HFF-Myc (cell line): Measurements from ENCODE around the gene RCL1.

ENCODE experiments used
- DNase-seq: peaks from one replicate; pipeline ENCODE4 v3.0.0-alpha.2; 2011; ENCODE audit warnings: low read depth; ENCODE audit errors: extremely low read depth
- H3K4me3 ChIP-seq: replicated peaks from 2 replicates; pipeline ENCODE4 v1.5.1; 2011; ENCODE audit warnings: low read depth, mild to moderate bottlenecking, control low read depth, low read length
- TF ChIP-seq, protein P1 (sequence below): IDR thresholded peaks from 2 replicates; pipeline ENCODE4 v1.5.1; 2012; ENCODE audit warnings: mild to moderate bottlenecking, low read depth, low read length, control low read depth; ENCODE audit errors: missing control alignments

The RCL1 gene

DNA sequence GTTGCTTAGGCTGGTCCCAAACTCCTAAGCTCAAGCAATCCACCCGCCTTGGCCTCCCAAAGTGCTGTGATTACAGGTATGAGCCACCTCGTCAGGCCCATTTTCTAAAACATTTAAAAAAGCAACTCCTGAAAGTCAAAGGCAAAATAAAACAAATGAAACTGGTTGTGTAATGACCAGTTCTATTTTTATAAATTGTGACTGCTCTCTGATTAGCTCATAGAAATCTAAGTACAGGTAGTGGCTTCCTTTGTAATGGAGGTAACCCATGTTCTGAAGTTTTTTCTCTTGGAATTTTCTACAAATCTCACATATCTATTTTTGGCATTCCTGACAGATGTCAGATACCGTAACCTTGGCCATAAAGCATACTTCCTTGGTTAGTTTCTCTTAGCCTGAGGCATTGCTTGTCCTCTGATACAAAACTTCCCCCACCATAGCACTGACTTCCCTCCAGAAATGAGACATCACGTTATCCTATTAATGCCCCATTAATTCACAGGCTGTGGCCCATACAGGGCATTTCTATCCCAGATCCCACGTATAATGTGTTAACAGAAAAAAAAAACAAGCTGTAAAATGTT lies 37.6 kb upstream of the RCL1 start:
- no peak for DNase-seq
- no peak overlapping the region for H3K4me3 ChIP-seq
- TF ChIP-seq, protein P1, sequence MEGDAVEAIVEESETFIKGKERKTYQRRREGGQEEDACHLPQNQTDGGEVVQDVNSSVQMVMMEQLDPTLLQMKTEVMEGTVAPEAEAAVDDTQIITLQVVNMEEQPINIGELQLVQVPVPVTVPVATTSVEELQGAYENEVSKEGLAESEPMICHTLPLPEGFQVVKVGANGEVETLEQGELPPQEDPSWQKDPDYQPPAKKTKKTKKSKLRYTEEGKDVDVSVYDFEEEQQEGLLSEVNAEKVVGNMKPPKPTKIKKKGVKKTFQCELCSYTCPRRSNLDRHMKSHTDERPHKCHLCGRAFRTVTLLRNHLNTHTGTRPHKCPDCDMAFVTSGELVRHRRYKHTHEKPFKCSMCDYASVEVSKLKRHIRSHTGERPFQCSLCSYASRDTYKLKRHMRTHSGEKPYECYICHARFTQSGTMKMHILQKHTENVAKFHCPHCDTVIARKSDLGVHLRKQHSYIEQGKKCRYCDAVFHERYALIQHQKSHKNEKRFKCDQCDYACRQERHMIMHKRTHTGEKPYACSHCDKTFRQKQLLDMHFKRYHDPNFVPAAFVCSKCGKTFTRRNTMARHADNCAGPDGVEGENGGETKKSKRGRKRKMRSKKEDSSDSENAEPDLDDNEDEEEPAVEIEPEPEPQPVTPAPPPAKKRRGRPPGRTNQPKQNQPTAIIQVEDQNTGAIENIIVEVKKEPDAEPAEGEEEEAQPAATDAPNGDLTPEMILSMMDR: no peak

DNA sequence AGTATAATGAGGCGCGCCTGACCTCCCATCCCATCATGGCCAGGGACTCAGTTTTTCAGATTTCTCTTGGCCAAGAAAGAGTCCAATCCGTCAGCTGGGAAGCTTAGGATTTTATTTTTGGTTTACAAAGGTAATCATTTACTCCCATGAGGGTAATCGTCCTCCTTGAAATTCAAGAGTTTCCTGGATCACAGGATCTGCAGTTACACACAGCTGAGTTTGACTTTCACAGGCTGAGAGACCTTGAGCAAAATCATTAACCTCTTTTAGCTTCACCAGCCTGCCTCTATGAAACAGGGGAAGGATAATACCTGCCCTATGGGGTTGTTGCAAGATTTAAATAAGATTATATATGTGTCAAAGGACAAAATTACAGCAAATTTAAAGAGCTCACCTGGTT lies 36.3 kb upstream of the RCL1 start:
- TF ChIP-seq, protein P1: no peak
- DNase-seq: no peak
- H3K4me3 ChIP-seq: no peak overlapping the region

DNA sequence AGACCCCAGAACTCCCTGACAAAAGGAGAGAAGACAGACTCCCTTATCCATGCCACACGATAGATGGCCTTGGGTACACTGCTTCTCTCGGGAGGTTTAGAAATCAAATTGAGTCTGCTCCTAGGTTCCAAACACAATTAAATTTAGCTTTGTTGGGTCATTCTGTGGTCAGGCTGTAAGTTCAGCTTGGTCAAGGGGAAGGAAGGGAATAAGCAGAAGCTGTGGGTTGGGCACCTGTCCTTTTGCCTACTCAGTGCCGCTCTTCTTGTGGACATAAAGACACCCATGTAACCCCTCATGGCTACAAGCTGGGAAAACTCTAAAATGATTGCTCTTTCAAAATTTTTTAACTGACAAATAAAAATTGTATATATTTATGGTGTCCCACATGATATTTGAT lies 32.6 kb upstream of the RCL1 start:
- TF ChIP-seq, protein P1: no peak
- H3K4me3 ChIP-seq: no peak overlapping the region
- DNase-seq: no peak

DNA sequence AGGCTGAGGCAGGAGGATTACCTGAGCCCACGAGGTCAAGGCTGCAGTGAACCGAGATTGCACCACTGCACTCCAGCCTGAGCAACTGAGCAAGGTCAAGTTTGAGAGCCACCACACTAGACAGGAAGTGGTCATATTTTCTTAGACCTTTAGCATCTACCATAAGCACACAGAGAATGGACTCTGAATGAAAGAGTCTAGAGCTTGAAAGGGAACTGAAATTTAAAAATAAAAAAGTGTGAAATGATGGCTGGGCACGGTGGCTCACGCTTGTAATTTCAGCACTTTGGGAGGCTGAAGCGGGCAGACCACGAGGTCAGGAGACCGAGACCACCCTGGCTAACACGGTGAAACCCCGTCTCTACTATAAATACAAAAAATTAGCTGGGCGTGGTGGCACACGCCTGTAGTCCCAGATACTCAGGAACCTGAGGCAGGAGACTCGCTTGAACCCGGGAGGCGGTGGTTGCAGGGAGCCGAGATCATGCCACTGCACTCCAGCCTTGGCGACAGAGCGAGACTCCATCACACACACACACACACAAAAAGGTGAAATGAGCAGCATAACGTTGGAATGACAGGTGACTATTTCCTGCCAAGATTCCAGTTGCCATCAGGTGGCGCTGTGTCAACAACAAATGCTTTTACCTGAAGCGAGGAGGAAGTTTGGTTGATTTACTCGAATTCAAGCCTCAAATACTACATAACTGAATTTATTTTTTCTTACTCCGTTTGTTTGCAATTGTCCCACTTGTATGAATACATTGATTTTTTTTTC lies 30.4 kb upstream of the RCL1 start:
- DNase-seq: no peak
- H3K4me3 ChIP-seq: no peak overlapping the region
- TF ChIP-seq, protein P1: peak; percentile 77

DNA sequence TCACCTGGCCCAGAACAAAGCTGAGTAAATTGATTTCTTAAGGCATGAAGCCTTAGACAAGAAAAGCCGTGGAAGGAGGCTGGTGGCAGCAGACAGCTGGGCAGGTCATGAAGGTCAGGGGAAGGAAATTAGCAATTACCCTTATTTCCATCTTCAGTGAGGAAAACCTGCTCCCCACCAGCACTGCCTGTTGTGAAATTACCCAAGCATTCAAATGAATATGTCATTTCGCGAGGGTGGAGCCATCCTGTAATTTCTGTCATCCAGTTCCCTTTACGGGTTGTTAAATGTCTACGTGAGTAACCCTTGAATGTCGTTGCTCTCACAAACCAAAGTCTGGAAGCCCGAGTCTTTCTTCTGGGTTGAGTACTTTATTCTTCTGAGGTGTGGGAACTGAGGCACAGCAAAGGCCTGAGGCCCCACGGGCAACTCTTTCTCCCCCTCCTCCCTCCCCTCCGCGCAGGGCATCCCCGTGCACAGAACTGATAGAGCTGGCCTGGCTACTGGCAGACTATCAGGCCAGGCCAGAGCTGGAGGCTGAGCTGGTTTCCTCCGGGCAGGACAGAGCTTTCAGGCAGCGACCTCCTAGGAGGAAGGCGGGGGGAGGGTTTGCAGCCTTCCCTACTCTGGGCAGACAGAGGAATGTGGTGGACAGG lies 29.7 kb upstream of the RCL1 start:
- no peak for DNase-seq
- TF ChIP-seq, protein P1: no peak
- no peak overlapping the region for H3K4me3 ChIP-seq

DNA sequence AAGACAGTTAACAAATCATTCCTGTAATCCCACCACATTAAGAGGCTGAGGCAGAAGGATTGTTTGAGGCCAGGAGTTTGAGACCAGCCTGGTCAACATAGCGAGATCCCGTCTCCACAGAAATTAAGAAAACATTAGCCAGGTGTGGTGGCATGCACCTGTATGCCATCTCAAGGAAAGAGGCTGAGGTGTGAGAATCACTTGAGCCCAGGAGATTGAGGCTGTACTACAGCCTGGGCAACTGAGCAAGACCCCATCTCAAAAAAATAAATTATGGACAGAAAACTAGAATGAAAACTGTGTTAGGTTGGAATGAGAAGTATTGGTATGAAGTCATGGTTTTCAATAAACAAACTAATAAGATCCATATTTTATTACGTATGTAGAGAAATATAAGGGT lies 28.7 kb upstream of the RCL1 start:
- TF ChIP-seq, protein P1: no peak
- H3K4me3 ChIP-seq: no peak overlapping the region
- no peak for DNase-seq
